GM06990 (cell line): ENCODE measurements around the gene FAM53B.

Experiments
- DNase-seq: peaks from one replicate; pipeline ENCODE4 v3.0.0-alpha.2; 2011; ENCODE audit not compliant: insufficient read length; ENCODE audit errors: extremely low read depth
- H3K27me3 ChIP-seq: replicated peaks from 2 replicates; pipeline ENCODE4 v1.6.0; 2011; ENCODE audit warnings: low read length; ENCODE audit not compliant: control insufficient read depth, insufficient read depth
- H3K36me3 ChIP-seq: 2 replicates; pipeline ENCODE4 v1.5.1; 2011; ENCODE audit warnings: low read length; ENCODE audit not compliant: control insufficient read depth, insufficient read depth
- H3K4me3 ChIP-seq: replicated peaks from 2 replicates; pipeline ENCODE4 v1.5.1; 2011; ENCODE audit warnings: low read depth, mild to moderate bottlenecking, control low read depth, low read length
- CTCF ChIP-seq: IDR thresholded peaks from 2 replicates; pipeline ENCODE4 v1.5.1; 2011; ENCODE audit warnings: low read length, control low read depth, mild to moderate bottlenecking, inconsistent platforms; ENCODE audit not compliant: insufficient read depth, poor library complexity, severe bottlenecking

The FAM53B gene

DNA sequence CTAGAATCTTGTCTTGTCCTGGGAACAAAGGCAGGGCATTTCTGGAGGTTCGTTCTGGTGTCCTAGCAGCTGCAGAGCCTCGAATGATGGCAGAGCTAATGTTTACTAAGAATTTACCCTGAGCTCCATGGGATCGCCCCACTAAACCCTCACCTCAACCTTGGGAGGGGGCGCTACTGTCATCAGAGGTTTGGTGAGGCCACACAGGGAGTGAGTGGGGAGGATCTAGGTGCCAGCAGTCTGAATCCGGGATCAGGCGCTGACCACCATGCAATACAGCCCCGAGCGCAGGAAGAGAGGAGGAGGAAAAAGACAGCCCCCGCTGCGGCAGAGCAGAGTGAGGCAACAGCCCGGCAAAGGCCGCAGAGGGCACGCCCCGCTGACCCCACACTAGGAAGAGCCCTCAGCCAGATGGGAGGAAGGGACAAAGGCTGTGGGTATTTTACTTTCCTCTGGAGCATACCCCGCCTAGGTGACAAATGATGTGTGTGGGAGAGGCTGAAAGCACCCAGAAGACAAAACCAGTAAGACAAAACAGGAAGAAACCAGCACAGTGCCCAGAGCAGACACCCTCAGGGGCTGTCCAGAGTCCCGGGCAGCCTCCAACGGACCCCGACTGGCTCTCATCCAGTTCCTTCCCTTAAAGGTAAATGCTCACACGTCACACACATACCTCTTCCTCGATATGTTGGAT, 103.5 kb downstream of the FAM53B start:
- DNase-seq: no peak
- Histone ChIP-seq H3K27me3 (no peaks in the 10 kb centered on the region), H3K4me3 (0 out of 2 replicates have a peak overlapping the region, but pooled peaks have one; percentile 3), H3K36me3 (peaks cover 2% of the 10 kb centered on the region; the same call in 1 of the 2 replicates)
- TF ChIP-seq CTCF: no peak

GRCh38 chr10:124640056-124640455, 104.1 kb downstream of the FAM53B start:
- TF ChIP-seq CTCF: no peak
- Histone ChIP-seq H3K27me3 (no peaks in the 10 kb centered on the region), H3K36me3 (peaks cover 2% of the 10 kb centered on the region; the same call in 1 of the 2 replicates), H3K4me3 (no peak overlapping the region)
- no peak for DNase-seq

DNA sequence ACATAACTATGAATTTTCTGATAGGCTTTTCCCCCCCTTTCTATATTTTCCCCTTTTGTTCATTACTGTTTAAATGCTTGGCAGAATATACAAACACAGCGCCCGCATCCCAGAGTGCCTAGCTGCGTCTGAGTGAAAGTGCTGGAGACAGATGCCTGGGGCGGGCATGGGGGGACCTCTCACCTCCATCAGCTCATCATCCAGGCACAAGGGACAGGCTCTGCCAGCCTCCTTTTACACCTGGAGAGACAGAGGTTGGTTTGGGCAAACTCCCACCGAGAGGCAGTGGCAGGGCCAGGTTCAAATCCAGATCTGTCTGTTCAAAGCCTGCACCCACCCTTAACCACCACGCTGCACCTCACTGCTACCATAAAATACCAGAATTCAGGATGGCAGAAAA, 104.5 kb downstream of the FAM53B start:
- no peak for TF ChIP-seq CTCF
- Histone ChIP-seq H3K27me3 (no peaks in the 10 kb centered on the region), H3K36me3 (peaks cover 2% of the 10 kb centered on the region; the same call in 1 of the 2 replicates), H3K4me3 (no peak overlapping the region)
- no peak for DNase-seq

- Histone ChIP-seq H3K4me3 (no peak overlapping the region), H3K27me3 (no peaks in the 10 kb centered on the region), H3K36me3 (peaks cover 2% of the 10 kb centered on the region; the same call in 1 of the 2 replicates)
- TF ChIP-seq CTCF: no peak
- no peak for DNase-seq
Observed at GRCh38 chr10:124639206-124639605, 105.0 kb downstream of the FAM53B start.

- Histone ChIP-seq H3K27me3 (no peaks in the 10 kb centered on the region), H3K4me3 (no peak overlapping the region), H3K36me3 (peaks cover 2% of the 10 kb centered on the region; the same call in 1 of the 2 replicates)
- DNase-seq: no peak
- no peak for TF ChIP-seq CTCF
Observed at GRCh38 chr10:124637746-124638145, 106.4 kb downstream of the FAM53B start.

DNA sequence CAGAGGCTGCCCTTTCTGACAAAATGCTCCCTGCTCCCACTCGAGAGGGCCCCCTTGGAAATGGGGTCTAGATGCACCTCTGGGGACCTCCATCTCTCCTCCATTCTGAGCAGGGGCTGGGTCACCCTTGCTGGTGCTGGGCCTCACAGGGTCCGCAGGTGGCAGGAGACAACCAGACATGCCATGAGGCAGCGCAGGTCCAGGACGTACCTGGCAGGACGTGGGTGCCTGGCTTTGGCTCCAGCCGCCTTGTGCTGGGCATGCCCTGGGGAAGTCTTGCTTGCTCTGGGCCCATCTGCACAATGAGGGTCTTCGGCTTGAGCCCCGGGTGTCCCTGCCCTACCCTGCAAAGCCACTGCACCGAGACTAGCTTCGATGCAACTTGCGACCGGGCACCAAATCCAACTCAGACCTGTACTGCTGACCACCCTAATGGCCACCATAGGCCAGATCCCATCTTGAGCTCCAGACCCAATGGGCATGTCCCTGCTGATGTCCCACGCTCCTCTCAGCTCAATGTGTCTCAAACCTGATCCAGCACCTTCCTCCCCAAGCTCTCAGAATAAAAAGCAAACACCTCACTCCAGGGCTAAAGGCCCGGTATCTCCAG, 107.0 kb downstream of the FAM53B start:
- H3K4me3 ChIP-seq: no peak overlapping the region
- no peaks in the 10 kb centered on the region for H3K27me3 ChIP-seq
- H3K36me3 ChIP-seq: peaks cover 2% of the 10 kb centered on the region; the same call in 1 of the 2 replicates
- DNase-seq: no peak
- no peak for TF ChIP-seq CTCF
